Calu3 (cell line): ENCODE data around the gene XPO6. TPM values are rescaled to one million over a fixed set of nuclear protein-coding genes. Genes with fewer than 3 reads are reported as not detected.
A peak's percentile ranks its signal among the peaks of the same experiment; 100 is the strongest.

ENCODE experiments used
- BruUV-seq: library from RNA; stranded (reverse); fragments of 400-500 nt; replicated peaks from 2 replicates; lab custom pipeline; 2021; lab: Mats Ljungman, UMichigan
- CTCF ChIA-PET: fragments of 300-600 bp; sonication (Branson Sonifier 250); formaldehyde crosslinking; loops from one replicate; lab custom pipeline; 2022; ENCODE audit warnings: antibody characterized with exemption; lab: Charles Lee
- DNase-seq: peaks from one replicate; pipeline ENCODE4 v3.0.0; 2022
- H3K27ac Mint-ChIP-seq: one replicate; pipeline ENCODE4 v1.8.0; 2022; ENCODE audit warnings: mixed read lengths; ENCODE audit not compliant: unreplicated experiment
- H3K27me3 Mint-ChIP-seq: one replicate; pipeline ENCODE4 v1.8.0; 2022; ENCODE audit warnings: mixed read lengths; ENCODE audit not compliant: unreplicated experiment
- H3K36me3 Mint-ChIP-seq: one replicate; pipeline ENCODE4 v1.8.0; 2022; ENCODE audit warnings: mild to moderate bottlenecking, moderate library complexity, mixed read lengths; ENCODE audit not compliant: insufficient read depth, unreplicated experiment
- H3K4me1 Mint-ChIP-seq: one replicate; pipeline ENCODE4 v1.8.0; 2022; ENCODE audit warnings: mild to moderate bottlenecking, low read depth, mixed read lengths; ENCODE audit not compliant: unreplicated experiment
- H3K4me3 Mint-ChIP-seq: one replicate; pipeline ENCODE4 v1.8.0; 2022; ENCODE audit warnings: mild to moderate bottlenecking, low read depth, moderate library complexity, mixed read lengths; ENCODE audit not compliant: unreplicated experiment
- H3K9me3 Mint-ChIP-seq: one replicate; pipeline ENCODE4 v1.8.0; 2022; ENCODE audit warnings: low read depth, mixed read lengths; ENCODE audit not compliant: unreplicated experiment
- intact Hi-C: fragments of 100-400 bp; cut with micrococcal nuclease; formaldehyde crosslinking; loops from one replicate; pipeline ENCODE4 v1.10.0; 2022; ENCODE audit not compliant: unreplicated experiment
- total RNA-seq: library from RNA; stranded (reverse); gene quantifications from 2 replicates; pipeline ENCODE4 v1.2.3, GENCODE V29; 2022
- TF ChIP-seq, protein P1 (sequence below): fragments of 200-600 bp; IDR thresholded peaks from one replicate; pipeline ENCODE4 v1.8.0; 2022; ENCODE audit warnings: antibody characterized with exemption; ENCODE audit not compliant: unreplicated experiment

XPO6 gene
- total RNA-seq, 1 experiment from 2014 or later, result 149 TPM

DNA sequence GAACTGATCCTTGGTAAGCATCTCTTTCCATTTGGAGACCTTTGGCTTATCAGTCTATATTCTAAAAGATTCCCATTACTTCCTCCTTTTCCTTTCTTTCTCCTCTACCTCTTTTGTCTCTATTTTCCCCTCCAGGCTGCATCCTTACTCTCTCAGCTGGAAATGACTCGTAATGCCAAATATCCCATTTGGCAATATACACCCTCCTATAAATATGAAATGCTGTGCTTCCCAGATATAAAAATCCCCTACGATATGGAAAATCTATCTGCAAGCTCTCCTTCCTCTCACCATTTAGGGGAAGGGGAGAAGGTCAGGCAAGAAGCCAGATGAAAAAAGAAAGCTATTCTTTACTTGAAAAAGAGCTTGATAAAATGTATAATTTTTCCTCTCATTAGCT, 39.9 kb downstream of the XPO6 start:
- no peak for DNase-seq
- no peaks in the 10 kb centered on the region for H3K27me3 Mint-ChIP-seq
- no peaks in the 10 kb centered on the region for H3K9me3 Mint-ChIP-seq
- peaks cover 11% of the 10 kb centered on the region for H3K4me1 Mint-ChIP-seq
- CTCF ChIA-PET, result interaction anchor here (0.5 kb wide), 1 partner anchor 20 kb away, joined by 7 read pairs; no protein-coding TSS in a partner anchor
- no peak overlapping the region for H3K27ac Mint-ChIP-seq
- TF ChIP-seq, protein P1, sequence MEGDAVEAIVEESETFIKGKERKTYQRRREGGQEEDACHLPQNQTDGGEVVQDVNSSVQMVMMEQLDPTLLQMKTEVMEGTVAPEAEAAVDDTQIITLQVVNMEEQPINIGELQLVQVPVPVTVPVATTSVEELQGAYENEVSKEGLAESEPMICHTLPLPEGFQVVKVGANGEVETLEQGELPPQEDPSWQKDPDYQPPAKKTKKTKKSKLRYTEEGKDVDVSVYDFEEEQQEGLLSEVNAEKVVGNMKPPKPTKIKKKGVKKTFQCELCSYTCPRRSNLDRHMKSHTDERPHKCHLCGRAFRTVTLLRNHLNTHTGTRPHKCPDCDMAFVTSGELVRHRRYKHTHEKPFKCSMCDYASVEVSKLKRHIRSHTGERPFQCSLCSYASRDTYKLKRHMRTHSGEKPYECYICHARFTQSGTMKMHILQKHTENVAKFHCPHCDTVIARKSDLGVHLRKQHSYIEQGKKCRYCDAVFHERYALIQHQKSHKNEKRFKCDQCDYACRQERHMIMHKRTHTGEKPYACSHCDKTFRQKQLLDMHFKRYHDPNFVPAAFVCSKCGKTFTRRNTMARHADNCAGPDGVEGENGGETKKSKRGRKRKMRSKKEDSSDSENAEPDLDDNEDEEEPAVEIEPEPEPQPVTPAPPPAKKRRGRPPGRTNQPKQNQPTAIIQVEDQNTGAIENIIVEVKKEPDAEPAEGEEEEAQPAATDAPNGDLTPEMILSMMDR, result no peak
- H3K4me3 Mint-ChIP-seq, result no peak overlapping the region
- H3K36me3 Mint-ChIP-seq, result peaks cover 45% of the 10 kb centered on the region
- intact Hi-C loops, result loop anchor here (10.0 kb wide), 1 partner anchor 57 kb away; no protein-coding TSS in a partner anchor
- BruUV-seq, result no TSS peak

DNA sequence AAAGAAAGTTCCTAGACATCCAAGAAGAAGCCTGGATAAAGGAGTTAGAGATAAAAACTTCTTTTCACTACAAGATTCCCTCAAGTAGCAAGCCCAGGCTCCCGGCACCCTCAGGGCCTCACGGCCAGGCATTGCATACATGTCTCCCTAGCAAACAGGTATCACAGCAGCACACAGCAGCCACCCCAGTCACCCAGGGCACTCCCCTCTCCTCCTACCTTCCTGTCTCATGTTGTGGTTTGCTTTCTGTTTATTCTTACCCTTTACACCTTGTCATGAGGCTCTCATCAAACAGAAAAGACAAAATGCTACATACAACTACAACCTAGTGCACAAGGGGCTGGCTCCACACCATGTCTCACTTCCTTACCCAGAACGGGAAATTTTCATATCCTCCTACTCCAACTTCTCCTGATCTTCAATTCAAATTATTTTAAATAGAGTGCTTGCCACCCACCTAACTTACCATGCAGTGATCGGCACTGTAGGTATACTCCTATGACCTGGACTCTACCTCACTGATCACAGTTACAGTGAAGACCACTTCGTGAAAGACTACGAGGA, 42.7 kb downstream of the XPO6 start:
- Mint-ChIP-seq H3K4me3 (no peak overlapping the region), H3K27me3 (no peaks in the 10 kb centered on the region), H3K9me3 (no peaks in the 10 kb centered on the region), H3K27ac (no peak overlapping the region), H3K4me1 (peaks cover 16% of the 10 kb centered on the region), H3K36me3 (peaks cover 33% of the 10 kb centered on the region)
- no peak for DNase-seq
- BruUV-seq, result no TSS peak
- TF ChIP-seq, protein P1, result no peak
- CTCF ChIA-PET, result no interaction called here
- intact Hi-C loops, result no loop called here

DNA sequence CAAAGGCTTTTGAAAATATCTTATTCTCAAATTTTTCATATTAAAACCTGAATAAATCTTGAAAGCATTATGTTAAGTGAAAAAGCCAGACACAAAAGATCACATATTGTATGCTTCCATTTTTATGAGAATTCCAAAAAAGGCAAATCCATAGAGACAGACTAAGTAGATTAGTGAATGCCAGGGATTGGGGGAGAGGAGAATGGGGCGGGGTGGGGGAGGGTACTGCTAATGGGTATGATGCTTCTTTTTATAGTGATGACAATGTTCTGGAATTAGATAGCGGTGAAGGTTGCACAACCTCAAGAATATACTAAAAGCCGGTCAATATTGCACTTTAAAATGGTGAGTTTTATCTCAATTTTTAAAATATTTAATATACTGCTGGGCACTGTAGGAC, 44.0 kb downstream of the XPO6 start:
- intact Hi-C loops, result no loop called here
- peaks cover 27% of the 10 kb centered on the region for H3K36me3 Mint-ChIP-seq
- H3K27ac Mint-ChIP-seq, result peak overlapping the region; percentile 5
- no peaks in the 10 kb centered on the region for H3K27me3 Mint-ChIP-seq
- CTCF ChIA-PET, result no interaction called here
- no peak for DNase-seq
- peaks cover 16% of the 10 kb centered on the region for H3K4me1 Mint-ChIP-seq
- TF ChIP-seq, protein P1, result no peak
- no peak overlapping the region for H3K4me3 Mint-ChIP-seq
- no peaks in the 10 kb centered on the region for H3K9me3 Mint-ChIP-seq
- BruUV-seq, result no TSS peak

DNA sequence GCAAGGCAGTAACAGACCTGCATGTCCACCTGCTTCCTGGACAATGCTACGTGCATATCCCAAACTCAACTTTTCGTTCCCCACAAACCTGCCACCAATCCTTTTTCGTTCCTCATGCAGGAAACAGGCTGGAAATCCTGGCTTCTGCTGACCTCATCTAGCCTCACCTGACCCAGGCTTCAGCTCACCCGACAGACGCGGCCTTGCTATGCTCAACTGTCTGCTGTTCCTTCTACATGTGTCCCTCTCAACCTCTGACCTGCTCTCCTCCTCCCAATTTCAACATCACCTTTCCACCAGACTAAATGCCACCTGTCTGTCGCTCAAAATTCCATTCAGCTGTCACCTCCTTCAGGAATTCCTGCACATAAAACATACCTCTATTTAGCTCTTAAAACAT, 44.5 kb downstream of the XPO6 start:
- H3K27me3 Mint-ChIP-seq, result no peaks in the 10 kb centered on the region
- no TSS peak for BruUV-seq
- H3K27ac Mint-ChIP-seq, result peak overlapping the region; percentile 5
- H3K36me3 Mint-ChIP-seq, result peaks cover 27% of the 10 kb centered on the region
- DNase-seq, result no peak
- intact Hi-C loops, result no loop called here
- peaks cover 16% of the 10 kb centered on the region for H3K4me1 Mint-ChIP-seq
- no peaks in the 10 kb centered on the region for H3K9me3 Mint-ChIP-seq
- CTCF ChIA-PET, result no interaction called here
- H3K4me3 Mint-ChIP-seq, result no peak overlapping the region
- TF ChIP-seq, protein P1, result no peak
